Measurements from ENCODE around the gene SHISA7.

Gene SHISA7

GRCh38 chr19:55464039-55464661 lies 21.1 kb upstream of the SHISA7 start:
- FAIRE-seq = no peak

DNA sequence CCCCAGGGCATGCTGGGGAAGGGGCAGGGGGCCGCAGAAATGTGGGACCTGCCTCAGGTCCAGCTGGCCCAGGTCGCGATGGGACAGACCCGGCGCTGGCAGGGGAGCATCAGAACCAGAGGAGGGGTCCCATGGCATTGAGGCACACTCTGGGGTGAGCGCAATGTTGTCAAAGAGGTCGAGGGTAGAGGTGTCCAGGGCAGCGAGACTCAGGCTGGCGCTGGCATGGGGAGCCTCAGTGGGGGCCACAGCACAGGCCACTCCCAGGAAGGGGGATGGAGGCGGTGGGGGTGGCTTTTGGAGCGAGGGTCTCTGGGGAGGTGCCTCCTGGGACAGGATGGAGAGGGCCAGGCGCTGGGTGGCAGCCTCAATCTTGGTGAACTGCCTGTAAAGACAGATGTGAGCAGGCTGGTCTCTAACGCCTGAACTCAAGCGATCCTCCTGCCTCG lies 20.5 kb upstream of the SHISA7 start:
- no peak for FAIRE-seq

More at GRCh38 chr19:55464039-55464661, 21.1 kb upstream of the SHISA7 start:
- no peak for DNase-seq (ENCODE audit: insufficient read length, low spot score)

GRCh38 chr19:55462722-55463121 lies 19.6 kb upstream of the SHISA7 start:
- DNase-seq (ENCODE audit: insufficient read length, low spot score) (no peak), FAIRE-seq (no peak)

More for the DNA sequence above, 20.5 kb upstream of the SHISA7 start:
- DNase-seq (ENCODE audit: insufficient read length, low spot score) = no peak

DNA sequence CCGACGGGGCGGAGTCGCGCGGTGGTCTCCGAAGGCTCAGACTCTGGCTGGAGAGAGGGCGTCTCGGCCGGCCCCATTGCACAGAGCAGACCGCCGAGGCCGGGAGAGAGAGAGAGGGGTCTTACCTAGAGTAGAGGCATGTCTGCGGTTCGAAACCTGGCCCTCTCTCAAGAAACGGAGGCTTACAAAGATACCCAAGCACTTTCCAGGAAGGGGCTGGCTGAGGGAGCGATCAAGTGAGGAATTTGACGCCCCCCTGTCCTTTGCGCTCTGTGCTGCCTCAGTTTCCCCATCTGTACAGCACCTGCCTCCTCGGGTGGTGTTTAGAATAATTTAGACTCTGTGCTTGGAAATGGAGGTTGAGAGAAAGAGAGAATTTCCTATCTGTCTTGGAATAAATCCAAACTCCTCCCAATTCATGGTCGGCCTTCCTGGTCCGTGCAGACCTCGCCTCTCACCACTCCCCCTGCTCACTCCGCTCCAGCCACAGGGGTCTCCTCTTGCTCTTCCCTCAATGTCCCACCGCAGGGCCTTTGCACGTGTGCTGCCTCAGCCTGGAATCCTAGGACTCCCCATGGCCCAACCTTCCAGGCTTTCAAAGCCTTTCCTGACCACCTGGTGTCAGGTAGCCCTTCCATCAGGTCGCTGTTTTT lies 19.0 kb upstream of the SHISA7 start:
- FAIRE-seq = no peak
- no peak for DNase-seq (ENCODE audit: insufficient read length, low spot score)

DNA sequence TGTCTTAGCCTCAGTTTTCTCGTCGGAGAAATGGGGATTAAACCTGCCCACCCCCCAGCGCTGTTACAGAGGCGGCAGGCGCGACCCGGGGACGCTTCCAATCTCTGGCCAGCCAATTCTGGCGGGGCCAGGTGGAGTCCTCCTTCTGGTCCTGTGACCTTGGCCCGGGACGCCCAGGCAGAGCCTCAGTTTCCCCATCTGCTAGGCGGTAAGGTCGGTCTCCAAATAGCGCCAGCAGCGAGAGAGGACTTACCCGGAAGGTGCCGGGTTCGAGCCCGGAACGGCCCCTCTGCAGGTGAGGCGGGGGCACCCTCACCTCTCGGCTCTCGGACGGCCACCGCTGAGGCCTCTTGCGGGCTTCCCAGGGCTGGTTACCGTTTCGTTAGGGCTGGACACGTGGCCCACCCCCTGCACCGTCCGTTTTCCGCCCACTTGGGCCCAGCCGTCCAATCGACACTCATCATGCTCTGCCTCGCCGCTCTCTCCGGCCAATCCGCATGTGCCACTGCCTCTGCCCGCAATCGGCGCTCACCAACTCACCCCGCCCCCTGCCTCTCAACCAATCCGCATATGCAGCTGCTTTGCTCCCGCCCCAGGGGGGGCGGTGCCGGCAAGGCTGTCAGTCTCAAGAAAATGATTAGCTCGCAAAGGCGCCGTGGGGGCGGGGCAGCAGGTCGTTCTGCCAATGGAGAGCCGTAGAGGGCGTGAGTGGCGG lies 18.3 kb upstream of the SHISA7 start, which contains the start of gene ISOC2:
ISOC2 (minus strand) TSS at position 384 of the 715 bp plus-strand sequence. CDS start 5,156 bp downstream, outside the sequence.
- peak; percentile 99 for FAIRE-seq
- DNase-seq (ENCODE audit: insufficient read length, low spot score) = peak; percentile 99

- FAIRE-seq (peak; percentile 75), DNase-seq (ENCODE audit: insufficient read length, low spot score) (peak; percentile 53)
Measured at GRCh38 chr19:55460670-55461258, 17.7 kb upstream of the SHISA7 start.

DNA sequence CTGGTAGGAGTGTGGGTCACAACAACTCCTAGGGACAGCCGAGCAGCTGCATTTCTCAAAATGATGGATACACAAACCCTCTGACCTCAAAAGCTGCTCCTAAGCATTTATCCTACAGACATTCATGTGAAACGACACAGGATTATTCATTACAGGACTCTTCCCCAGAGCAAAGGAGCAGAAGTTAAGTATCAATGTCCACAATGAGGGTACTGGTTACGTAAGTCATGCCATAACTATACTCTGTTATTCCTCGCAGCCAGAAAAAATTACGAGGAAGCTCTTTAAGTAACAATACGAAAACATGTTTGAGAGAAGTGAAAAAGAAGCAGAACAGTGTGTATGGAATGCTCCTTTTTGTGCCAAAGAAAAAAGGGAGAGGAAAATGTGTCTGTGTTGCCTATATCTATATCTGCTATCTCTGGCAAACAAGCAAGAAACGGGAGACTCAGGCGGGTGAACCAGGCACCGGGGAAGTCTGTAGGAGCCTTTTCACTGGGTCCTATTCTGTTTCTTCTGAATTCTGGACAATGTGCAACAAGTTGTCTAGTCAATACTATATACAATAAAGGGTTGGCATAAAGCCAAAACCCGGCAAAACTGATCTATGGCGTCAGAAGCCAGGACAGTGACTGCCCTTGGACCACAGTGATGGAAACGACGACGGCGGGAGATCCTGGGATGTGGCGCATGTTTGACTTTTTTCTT lies 17.0 kb upstream of the SHISA7 start:
- FAIRE-seq = no peak

DNA sequence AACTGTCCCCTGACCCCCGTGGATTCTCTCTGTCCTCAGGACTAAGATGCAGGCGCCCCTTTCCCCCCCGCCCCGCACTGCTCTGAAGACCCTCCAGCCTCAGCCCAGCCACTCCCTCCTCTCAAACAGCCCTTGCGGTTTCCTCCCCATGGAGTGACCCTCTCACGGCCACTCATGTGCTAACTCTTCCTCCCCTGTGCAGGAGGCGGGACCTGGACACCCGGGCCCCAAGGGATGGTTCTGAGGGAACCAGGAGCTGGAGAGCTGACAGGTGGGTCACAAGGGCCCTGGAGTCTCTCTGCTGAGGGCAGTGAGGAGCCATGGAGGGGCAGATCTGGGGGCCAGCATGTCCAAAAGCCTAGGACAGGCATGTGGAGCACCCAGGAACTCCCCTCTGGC lies 16.4 kb upstream of the SHISA7 start:
- FAIRE-seq = no peak
- DNase-seq (ENCODE audit: insufficient read length, low spot score) = no peak

More for the DNA sequence above, 17.0 kb upstream of the SHISA7 start:
- no peak for DNase-seq (ENCODE audit: insufficient read length, low spot score)

DNA sequence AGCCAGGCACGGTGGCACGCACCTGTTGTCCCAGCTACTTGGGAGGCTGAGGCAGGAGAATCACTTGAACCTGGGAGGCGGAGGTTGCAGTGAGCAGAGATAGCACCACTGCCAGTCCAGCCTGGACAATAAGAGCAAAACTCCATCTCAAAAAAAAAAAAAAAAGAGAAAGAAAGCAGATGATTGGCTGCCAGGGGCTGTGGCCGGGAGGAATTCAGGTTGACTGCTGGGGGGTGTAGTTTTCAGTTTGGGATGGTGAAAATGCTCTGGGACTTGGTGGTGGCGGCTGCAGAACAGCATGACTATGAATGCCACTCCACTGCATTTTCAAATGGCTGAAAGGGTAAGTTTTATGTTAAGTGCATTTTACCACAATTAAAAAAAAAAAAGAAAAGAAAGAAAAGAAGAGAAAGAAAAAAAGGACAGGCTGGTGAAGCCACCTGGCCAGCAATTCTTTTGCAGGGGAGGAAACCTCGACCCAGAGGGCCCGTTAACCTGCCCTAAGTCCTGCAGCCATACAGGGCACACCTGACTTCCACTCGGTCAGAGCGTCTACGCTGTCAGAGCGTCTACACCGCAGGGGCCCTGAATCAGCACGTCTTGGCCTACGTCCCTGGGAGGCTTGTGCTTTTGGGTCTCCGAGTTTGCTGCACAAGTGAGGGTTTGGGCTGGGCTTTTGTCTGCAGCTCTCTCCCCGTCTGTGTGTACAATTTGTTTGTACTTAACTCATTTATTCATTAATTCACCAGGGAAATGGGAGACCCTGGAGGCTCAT lies 14.8 kb upstream of the SHISA7 start:
- FAIRE-seq (no peak), DNase-seq (ENCODE audit: insufficient read length, low spot score) (no peak)

DNA sequence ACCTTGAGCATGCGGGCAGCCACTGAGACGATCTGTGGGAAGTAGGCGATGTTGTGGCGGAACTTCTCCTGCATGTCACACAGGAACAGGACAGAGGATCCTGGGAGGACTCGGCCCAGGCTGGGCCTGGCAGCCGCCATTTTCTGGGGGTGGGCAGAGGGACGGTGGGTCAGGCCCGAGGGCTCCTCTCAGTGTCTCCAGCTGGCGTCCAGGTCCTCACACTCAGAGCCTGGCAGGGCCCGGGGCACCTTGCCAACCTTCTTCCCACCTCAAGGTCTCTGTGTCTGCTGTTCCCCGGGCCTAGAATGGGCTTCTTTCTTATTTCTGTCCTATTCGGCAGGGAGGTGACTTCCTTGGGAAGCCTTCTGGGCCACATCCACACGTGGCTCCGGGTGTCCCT lies 13.2 kb upstream of the SHISA7 start:
- FAIRE-seq (no peak), DNase-seq (ENCODE audit: insufficient read length, low spot score) (no peak)

- DNase-seq (ENCODE audit: insufficient read length, low spot score) (no peak), FAIRE-seq (no peak)
Measured at GRCh38 chr19:55455576-55456235, 12.6 kb upstream of the SHISA7 start.

GRCh38 chr19:55454787-55455243 lies 11.7 kb upstream of the SHISA7 start:
- FAIRE-seq = peak; percentile 48
- peak; percentile 57 for DNase-seq (ENCODE audit: insufficient read length, low spot score)

- DNase-seq (ENCODE audit: insufficient read length, low spot score) = no peak
Measured at GRCh38 chr19:55453511-55454260, 10.6 kb upstream of the SHISA7 start.

DNA sequence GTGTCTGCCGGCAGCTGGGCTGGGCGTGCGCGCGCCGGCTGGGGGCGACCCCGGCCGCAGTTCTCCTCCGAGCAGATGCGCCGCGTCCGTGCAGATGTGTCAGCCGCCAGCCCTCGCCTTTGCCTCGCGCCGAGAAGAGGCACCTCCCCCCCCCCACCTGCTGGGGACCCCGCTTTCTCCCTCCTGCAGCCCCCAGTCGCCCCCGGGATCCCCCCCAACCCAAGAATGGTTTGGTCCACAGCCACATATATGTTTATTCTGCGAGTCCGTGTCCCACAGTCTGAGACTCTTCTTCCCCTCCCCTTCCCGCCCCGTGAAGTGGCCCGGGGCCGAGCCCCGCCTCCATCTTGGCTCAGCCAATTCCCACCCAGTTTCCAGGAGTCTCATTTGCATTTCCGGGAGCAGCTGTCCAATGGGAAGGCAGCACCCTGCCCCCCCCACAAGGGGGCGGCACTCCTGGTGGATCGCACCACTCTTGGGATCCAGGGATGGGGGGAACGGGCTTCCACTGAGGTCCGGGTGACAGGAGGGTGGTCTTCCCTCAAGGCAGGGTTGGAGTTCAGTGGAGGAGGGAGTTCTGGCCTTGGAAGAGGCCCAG lies 9.7 kb upstream of the SHISA7 start:
- DNase-seq (ENCODE audit: insufficient read length, low spot score) = peak; percentile 40
- no peak for FAIRE-seq

More at GRCh38 chr19:55453511-55454260, 10.6 kb upstream of the SHISA7 start:
- no peak for FAIRE-seq

GRCh38 chr19:55451965-55452748 lies 9.1 kb upstream of the SHISA7 start:
- DNase-seq (ENCODE audit: insufficient read length, low spot score) = no peak
- no peak for FAIRE-seq

DNA sequence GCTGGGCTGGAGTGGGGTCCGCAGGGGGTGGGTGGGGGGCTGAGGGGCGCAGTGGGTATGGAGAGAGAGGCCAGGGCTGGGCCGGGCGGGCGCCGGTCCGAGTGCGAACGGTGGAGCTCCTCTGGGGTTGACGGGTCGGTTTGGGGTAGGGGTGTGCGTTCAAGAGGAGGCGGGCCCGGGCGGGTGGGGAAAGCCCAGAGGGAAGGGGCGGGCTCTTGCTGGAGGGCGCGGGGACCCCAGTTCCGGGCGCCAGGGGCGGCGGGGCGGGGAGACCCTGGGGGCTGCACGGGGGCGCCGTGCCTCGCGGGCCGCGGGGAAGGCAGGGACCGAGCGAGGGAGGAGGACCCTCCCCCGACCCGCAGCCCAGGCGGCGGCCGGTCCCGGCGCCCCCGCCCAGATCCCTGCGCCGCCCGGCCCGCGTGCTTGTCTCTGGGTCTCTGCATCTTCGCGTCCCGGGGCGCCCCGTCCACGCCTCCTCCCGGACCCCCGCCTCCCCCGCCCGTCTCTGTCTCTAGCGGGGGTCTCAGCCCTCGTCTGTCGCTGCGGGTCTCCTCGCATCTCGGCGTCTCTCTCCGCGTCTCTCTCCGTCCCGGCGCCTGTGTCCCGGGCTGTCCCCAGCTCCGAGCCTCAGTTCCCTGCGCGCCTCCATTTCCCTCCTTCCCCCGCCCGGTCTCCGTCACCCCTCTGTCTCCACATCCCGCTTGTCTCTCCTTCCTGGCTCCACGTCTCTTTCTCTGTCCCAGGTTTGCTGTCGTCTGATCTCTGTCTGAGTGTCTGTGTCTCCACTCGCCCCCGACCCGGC lies 8.3 kb upstream of the SHISA7 start:
- DNase-seq (ENCODE audit: insufficient read length, low spot score) (no peak), FAIRE-seq (no peak)
